GM12872 (cell line): ENCODE measurements around the gene FOXD1.

ENCODE experiments used
- TF ChIP-seq, protein P1 (sequence below): IDR thresholded peaks from 3 replicates; pipeline ENCODE4 v1.5.1; 2011; ENCODE audit warnings: low read depth, mild to moderate bottlenecking, low read length, moderate library complexity; ENCODE audit not compliant: insufficient read depth

Gene FOXD1

DNA sequence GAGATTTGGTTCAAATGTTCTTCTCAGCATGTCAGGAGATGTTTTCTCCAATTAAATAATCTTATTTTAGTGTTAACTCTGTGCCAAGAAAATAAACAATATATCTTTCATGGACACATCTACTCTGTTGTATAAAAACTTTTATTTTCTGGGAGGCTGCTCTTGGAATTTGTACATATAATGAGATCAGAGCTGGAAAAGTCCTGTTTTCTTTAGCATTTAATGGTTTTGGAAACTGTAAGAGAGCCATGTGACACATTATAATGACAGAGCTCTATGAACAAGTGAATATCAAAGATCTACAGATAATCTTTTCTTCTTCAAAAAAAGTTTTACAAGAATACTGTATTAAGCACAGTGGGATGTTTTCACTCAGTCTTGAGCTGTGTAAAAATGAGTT is 48.8 kb downstream of the FOXD1 start:
- TF ChIP-seq, protein P1, sequence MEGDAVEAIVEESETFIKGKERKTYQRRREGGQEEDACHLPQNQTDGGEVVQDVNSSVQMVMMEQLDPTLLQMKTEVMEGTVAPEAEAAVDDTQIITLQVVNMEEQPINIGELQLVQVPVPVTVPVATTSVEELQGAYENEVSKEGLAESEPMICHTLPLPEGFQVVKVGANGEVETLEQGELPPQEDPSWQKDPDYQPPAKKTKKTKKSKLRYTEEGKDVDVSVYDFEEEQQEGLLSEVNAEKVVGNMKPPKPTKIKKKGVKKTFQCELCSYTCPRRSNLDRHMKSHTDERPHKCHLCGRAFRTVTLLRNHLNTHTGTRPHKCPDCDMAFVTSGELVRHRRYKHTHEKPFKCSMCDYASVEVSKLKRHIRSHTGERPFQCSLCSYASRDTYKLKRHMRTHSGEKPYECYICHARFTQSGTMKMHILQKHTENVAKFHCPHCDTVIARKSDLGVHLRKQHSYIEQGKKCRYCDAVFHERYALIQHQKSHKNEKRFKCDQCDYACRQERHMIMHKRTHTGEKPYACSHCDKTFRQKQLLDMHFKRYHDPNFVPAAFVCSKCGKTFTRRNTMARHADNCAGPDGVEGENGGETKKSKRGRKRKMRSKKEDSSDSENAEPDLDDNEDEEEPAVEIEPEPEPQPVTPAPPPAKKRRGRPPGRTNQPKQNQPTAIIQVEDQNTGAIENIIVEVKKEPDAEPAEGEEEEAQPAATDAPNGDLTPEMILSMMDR = no peak
